GM19397 (cell line): ENCODE measurements around the gene TAX1BP3.
"Not testable (repeated sequence)": the region's sequence is repeated elsewhere in the genome, so short reads cannot be mapped to it uniquely, and the experiment has no call there.

Experiments used
- ATAC-seq: cut with Tn5 transposase; IDR thresholded peaks from one replicate; pipeline ENCODE4 v1.9.1; 2021; ENCODE audit warnings: mild to moderate bottlenecking, moderate library complexity; ENCODE audit not compliant: unreplicated experiment

The TAX1BP3 gene, protein sequence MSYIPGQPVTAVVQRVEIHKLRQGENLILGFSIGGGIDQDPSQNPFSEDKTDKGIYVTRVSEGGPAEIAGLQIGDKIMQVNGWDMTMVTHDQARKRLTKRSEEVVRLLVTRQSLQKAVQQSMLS

DNA sequence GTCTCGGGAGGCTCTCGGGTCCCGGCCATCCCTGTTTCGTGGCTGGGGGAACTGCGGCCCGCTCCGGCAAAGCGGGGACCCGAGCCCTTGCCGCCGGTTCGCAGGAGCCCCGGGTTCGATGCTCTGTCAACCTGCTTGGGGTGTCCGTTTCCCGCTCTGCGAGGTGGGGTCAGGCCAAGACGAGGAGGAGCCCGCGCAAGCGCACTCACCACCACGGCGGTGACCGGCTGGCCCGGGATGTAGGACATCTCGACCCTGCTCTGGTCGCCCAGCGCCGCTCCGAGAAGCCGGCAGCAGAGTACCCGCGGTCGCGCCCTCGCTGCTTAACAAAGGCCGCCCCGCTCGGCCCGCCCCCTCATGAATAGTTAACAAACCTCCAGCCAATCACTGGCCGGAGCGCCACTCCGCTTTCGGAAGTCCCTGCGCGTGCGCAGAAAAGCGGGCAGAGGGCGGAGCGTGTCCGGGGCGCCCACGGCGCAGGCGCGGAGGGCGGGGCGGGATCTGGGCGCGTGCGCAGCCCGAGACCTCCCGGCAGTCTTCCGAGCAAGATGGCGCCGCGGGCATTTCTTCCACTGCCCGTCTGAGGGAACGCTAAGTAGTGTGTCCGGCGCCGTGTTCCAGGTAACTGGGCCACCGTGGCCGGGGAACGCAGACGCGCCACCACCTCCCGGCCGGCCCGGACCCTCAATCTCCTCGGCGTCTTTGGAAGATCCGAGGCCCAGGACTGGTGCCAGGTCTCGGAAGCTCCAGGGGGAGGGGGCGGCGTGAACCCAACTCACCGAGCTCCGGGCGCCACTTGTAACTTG lies at the start of gene TAX1BP3, which contains the start of gene EMC6:
Gene TAX1BP3, minus strand, starts transcription at position 300 of the 806 bp plus-strand sequence. Its CDS starts 52 bp downstream, at position 248.
Gene EMC6, plus strand, starts transcription at position 534 of the 806 bp plus-strand sequence. CDS start 335 bp downstream, outside the sequence.
- peak; percentile 88 for ATAC-seq

DNA sequence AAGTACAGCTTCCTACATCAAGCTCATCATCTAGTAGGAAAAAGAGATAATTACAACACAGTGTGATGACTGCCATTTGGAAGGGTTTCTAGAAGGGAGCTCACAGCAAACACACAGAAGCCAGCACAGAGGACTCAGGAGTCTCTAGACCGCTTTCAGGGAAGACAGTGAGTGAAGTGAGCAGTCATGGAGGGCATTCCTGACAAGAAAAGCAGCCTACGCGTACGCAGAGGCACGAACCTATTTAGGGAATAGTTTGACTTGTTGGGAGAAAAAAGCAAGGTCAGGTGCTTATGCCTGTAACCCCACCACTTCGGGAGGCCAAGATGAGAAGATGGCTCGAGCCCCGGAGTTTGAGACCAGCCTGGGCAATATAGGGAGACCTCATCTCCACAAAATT lies 46.9 kb upstream of the TAX1BP3 start:
- ATAC-seq, result no peak

DNA sequence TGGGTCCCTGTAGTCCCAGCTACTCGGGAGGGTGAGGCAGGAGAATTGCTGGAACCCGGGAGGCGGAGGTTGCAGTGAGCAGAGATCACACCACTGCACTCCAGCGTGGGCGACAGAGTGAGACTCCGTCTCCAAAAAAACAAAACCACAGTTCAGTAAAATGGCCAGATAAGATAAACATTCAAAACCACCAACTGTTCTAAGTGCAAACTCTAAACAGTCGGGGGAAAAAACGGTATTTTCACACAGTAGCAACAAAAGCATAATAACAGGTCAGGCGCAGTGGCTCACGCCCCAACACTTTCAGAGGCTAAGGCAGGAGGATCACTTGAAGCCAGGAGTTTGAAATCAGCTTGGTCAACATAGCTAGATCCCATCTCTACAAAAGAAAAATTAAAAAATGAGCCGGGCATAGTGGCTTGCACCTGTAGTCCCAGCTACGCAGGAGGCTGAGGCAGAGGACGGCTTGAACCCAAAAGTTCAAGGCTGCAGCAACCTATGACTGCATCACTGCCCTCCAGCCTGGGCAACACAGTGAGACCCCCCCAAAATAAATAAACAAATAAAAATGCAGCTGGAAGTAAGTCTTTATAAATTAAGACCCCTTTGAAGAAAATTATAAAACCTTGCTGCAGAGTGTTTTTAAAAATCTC lies 44.6 kb upstream of the TAX1BP3 start:
- no peak for ATAC-seq

DNA sequence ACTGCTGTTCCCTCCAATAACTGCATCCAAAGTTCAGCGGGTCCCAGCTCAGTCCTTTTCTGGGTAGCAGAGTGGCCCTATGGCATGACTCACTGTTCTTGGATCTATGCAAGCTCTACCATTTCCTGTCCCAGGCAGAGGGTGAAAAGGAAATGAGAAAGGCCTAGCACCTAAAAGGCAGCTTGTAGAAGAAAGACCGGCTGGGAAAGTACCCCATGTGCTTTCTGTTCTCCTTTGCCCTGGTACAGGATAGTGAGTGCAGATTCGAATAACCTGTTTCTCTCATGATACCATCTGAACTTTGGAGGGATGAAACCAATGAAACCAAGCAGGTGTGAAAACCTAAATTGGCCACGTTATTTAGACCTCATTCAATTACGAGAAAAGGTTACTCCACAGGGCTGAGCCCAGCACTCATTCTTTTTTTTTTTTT lies 42.6 kb upstream of the TAX1BP3 start:
- peak; percentile 91 for ATAC-seq

DNA sequence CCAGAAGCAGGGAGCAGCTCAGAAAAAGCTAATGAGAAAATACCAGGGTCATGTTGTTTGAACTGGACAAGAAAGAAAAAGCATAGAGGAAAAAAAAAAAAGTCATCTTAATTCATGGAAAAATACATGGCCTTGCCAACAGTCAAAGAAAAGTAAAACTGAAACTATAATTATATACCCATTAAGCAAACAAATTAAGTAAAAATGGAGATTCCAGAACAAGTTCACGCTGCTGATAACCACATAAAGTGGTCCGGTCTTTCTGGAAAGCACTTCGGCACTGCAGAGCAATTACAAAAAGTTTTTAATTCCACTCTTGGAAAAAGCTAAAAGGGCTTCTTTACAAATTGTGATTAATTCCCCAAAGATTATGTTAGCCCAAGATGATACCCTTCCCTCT lies 40.0 kb upstream of the TAX1BP3 start:
- ATAC-seq, result no peak

DNA sequence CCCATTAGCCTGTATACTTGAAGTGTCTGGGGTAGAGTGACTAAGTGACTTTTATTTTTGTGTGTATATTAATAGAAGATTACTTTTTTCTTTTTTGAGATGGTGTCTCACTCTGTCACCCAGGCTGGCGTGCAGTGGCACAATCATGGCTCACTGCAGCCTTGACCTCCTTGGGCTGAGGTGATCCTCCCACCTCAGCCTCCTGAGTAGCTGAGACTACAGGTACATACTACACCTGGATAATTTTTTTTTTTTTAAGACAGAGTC lies 37.3 kb upstream of the TAX1BP3 start:
- ATAC-seq, result not testable (repeated sequence)

DNA sequence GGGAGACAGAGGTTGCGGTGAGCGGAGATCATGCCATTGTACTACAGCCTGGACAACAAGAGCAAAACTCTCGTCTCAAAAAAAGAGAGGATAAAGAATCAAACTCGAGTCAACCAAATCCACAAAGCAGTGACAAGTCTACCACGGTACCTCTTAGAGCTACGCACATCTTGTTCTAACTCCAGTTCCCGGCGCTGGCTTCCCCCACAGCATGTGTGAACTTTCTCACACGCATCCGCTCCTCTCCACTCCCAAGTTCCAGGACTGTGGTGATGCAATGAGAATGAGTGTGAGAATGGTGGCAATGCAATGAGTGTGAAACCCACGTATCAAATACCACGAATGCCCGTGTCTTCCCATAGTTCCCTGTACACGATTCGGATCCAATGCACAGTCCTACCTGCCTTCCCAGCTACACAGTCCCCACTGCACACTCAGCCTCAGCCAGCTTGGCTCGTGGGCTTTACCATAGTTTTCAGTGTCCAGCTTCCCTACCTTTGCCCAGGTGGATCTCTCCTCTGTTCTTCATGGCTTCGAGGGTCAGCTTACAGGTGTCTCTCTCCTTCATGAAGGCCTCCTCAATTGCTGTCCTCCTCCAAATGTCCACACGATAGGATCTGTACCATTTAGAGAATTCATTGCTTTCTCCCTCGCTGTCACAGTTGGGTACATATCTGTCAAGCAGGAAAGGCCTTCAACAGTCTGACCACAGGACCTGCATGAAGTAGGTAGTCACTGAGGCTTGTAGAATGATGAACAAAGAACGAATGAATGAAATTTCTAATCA lies 36.7 kb upstream of the TAX1BP3 start:
- ATAC-seq, result no peak

DNA sequence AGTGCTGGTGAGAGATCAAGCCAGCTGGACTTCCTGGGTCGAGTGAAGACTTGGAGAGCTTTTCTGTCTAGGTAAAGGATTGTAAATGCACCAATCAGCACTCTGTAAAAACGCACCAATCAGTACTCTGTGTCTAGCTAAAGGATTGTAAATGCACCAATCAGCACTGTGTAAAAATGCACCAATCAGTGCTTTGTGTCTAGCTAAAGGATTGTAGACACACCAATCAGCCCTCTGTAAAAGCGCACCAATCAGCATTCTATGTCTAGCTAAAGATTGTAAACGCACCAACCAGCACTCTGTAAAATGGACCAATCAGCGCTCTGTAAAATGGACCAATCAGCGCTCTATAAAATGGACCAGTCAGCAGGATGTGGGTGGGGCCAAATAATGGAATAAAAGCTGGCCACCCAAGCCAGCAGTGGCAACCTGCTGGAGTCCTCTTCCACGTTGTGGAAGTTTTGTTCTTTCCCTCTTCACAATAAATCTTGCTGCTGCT lies 33.7 kb upstream of the TAX1BP3 start:
- ATAC-seq, result not testable (repeated sequence)

DNA sequence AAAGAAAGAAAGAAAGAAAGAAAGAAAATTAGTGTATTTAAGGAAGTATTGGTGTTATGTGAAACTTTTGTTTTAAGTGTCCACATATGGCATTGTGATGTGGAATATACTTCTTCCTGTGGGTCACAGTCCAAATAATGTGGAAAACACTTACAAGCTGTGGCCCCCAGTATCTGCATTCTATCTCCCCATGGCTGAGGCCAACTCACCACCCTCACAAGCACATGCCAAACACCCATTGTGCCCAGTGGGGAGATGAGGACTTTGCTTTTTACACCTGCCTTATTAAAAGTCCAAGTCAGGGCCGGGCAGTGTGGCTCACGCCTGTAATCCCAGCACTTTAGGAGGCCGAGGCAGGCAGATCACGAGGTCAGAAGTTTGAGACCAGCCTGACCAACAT lies 31.6 kb upstream of the TAX1BP3 start:
- ATAC-seq, result no peak

DNA sequence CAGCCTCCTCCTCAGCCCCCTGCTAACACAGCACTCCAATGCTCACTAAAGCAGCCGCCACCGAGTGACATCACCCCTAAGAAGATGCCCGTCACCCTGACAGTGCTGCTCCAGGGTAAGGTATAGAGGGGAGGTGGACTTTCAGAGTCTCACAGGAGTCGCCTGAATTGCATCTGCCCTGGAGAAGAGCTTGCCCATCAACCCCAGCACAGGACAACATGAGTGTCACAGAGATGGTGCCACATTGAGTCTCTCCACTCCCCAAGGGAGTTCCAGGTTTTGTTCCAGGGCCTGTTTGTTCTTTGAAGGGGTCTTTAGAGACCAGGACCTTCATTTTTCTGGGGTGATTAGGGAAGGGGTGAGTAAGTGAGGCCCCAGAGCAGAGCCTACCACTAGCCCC lies 29.8 kb upstream of the TAX1BP3 start:
- no peak for ATAC-seq

DNA sequence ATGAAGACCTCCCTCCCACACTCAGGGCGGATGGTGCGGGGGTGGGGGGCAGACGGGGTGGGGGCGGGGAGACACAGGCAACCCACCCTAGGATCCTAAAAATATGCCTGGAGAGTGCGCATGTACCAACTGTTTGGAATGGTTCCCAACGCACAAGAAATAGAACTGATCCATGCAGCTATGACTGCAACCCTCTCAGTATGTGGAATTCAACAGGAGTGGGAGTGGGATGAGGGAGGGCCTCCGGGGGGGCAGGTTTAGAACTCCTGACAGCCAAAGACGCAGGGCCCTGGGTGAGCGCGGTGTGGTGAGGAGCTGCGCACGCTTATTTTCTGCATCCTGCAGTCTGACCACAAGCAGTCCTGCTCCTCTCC lies 28.7 kb upstream of the TAX1BP3 start:
- no peak for ATAC-seq

DNA sequence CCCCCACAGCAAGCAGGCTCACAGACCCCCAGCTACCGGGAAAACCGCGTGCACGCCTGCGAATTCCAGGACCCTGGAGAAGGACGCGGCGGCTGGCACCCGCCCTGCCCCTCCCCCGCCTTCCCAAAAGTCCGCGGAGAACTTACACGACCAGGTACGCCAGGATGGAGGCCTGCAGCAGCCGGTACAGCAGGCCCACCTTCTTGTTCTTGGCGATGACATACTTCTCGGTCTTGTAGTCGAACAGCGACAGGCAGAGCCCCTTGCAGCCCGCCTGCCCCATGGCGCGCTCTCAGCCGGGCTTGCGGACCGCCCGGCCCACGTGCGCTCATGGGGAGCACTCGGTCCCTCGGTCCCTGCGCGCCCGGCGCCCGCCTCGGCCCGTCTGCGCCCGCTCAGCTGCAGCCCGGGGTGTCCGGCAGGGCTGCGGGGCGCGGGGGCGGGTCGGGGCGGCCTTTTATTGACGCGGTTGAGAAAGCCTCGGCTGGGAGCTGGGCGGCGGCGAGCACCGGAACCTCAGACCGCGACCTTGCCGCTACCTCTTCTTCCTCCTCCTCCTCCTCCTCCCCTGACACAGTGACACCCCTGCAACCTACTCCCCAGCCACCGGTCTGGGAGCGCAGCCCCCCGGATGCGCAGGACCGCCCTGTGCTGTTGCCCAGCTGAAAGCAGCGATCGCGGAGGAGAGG lies 27.5 kb upstream of the TAX1BP3 start, which contains the start of gene P2RX5:
Gene P2RX5, minus strand, starts transcription at position 433 of the 689 bp plus-strand sequence. Its CDS starts 150 bp downstream, at position 283.
- peak; percentile 46 for ATAC-seq

DNA sequence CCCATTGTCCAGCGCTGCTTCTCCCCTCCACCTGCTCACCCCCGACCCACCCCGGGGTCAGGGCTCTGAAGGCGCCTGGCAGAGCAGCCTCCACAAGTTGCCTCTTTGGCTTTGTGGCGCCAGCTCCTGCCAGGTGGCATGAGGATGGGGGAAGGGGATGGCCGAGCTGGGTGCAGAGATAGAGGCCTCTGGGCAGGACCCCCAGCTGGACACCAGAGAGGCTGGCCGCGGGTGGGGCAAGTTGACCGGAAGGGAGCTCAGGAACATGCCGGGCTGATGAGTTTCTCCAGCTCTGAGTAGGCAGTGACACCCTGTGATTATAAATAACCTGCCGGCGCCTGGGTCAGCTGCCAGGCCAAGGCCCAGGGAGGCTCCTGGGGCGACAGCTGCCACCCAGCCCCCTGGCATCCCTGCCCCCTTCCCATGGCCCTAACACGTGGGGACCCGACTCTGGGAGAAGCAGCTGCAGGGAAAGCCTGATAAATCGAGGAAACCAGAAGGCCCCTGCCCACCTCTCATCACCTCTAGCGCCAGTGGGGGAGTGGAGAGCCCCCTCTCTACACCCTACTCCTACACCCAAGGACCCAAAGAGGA lies 26.8 kb upstream of the TAX1BP3 start:
- no peak for ATAC-seq

DNA sequence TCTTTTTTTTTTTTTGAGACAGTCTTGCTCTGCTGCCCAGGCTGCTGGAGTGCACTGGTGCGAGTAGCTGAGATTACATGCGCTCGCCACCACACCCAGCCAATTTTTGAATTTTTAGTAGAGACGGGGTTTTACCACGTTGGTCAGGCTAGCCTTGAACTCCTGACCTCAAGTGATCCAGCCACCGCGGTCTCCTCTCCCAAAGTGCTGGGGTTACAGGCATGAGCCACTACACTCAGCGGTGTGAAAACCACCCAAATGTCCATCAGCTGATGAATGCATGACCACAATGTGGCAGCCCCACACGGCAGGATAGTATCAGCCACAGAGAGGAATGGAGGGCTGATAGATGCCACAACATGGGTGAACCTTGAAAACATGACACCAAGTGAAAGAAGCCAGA lies 25.5 kb upstream of the TAX1BP3 start:
- peak; percentile 43 for ATAC-seq

DNA sequence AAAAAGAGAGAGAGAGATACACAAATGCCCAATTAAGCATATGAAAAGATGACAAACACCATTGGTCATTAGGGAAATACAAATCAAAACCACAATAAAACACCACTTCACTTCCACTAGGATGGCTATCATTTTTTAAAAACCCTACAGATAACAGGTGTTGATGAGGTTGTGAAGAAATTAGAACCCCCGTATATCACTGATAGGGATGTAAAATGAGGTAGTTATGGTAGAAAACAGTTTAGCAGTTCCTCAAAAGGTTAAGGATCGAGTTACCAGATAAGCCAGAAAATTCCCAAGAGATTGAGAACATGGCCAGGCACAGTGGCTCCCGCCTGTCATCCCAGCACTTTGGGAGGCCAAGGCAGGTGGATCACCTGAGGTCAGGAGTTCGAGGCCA lies 24.8 kb upstream of the TAX1BP3 start:
- ATAC-seq, result no peak

DNA sequence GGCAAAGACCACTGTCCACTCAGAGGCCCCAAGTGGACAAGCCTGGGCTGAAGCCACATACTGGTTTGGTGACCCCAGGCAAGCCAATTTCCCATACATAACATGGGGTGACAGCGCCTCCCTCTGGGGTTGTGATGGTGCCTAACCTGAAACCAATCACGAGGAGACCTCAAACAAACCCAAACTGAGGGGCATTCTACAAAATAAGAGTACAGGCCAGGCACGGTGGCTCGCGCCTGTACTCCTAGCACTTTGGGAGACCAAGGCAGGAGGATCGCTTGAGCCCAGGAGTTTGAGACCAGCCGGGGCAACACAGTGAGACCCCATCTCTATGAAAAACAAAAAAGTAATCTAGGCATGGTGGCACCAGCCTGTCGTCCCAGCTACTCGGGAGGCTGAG lies 24.0 kb upstream of the TAX1BP3 start:
- ATAC-seq, result no peak

DNA sequence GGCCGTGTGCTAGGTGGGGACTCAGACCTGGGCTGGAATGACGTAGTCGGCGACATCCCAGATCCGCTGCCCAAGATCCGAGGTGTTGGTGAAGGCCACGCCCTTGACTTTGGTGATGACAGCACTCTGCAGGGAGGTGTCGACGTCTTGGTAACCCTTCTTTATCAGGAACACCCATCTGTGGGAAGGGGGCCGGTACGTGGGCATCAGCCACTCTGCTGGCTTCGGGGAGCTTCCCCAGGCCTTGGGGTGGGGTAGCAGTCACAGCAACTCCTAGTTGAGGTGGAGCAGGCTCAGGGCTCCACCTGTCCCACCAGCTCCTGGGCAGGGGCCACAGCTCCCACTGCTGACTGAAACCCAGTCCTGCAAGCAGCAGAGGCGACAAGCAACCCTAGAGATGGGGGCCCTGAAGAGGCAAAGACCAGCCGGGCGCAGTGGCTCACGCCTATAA lies 23.3 kb upstream of the TAX1BP3 start:
- no peak for ATAC-seq

DNA sequence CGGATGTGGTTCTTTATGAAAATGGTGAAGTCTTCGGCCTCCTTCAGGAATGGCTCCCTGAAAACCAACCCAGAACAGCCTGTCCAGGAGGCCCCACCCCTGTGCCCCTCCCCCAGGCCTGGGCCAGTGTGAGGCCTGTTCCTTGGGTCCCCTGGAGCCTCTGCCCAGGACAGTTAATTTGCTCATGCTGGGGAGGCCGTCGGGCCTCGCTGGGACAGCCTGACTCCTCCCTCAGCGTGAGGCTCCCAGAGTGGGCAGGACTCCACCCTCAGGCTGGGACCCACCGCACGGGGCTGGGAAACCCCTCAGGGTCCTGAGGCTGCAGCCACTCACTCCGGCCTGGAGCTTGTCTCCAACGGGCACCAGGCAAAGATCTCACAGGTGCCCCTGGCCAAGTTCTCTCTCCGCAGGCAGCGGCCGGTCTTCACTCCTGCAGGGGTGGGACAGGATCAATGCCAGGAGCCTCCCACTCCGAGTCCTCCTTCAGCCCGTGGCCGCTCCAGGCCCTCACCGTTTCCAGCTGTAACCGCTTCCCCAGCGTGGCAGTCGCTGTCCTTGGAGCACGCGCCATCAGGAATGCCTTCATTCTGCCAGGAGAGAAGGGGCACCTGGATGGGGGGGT lies 21.8 kb upstream of the TAX1BP3 start:
- ATAC-seq, result no peak

DNA sequence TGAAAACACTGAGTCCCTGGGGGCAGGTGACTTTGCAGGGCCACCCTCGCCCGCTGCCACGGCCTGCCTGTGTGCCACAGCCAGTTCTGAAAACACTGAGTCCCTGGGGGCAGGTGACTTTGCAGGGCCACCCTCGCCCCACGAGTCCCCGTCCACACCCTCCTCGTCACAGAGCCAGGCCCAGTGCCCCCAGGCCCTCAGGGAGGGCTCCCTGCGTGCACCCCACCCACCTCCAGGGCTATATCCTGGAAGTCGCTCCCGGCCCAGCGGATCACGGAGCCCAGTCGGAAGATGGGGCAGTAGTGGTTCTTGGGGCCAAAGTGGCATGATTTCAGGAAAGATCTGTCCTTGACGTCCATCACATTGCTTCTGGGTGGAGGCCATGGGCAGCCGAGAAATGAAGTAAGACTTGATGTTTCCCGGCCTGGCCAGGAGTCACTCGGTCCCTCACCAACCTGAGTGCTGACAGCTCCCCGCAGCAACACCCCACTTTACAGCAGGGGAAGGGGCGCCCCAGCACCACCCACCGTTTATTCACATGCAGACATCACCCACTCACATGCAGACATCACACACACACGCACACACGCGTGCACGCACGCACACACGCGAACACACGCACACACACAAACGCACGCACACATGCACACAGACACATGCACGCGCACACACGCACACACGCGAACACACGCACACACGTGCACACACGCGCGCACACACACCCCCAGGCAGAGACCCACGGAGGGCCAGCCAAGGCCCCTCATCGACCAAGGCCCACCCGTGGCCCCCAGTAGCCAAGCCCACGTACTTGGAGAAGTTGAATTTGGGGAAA lies 21.1 kb upstream of the TAX1BP3 start:
- ATAC-seq, result no peak
